Mucosa of gallbladder (tissue), 1 donor: ENCODE data around the gene EMP3. TPM values are rescaled to one million over a fixed set of nuclear protein-coding genes. Genes with fewer than 3 reads are reported as not detected.
"Not testable (repeated sequence)": the region's sequence is repeated elsewhere in the genome, so short reads cannot be mapped to it uniquely, and the experiment has no call there.

Experiments
- DNase-seq: peaks from one replicate; pipeline ENCODE4 v3.0.0-alpha.2; 2020; ENCODE audit warnings: low spot score
- total RNA-seq: library from RNA; stranded (reverse); gene quantifications from one replicate; pipeline ENCODE4 v1.2.1, GENCODE V29; 2021
- donor health status: DM: no; HTN: no; CAD: no.

The EMP3 gene
- total RNA-seq, 1 donor from 2014 or later = 52.4 TPM

DNA sequence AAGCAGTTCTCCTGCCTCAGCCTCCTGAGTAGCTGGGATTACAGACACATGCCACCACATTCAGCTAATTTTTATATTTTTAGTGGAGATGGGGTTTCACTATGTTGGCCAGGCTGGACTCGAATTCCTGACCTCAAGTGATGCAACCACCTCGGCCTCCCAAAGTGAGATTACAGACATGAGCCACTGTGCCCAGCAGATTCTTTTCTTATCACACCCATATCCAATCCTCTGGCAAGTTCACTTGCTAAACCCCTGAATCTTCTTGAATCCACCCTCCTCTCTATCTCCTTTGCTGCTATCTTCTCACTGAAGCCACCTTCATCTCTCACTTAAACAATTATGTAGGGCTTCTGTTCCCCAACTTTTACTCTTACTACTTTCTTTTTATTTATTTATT is 20.8 kb downstream of the EMP3 start:
- DNase-seq = no peak

DNA sequence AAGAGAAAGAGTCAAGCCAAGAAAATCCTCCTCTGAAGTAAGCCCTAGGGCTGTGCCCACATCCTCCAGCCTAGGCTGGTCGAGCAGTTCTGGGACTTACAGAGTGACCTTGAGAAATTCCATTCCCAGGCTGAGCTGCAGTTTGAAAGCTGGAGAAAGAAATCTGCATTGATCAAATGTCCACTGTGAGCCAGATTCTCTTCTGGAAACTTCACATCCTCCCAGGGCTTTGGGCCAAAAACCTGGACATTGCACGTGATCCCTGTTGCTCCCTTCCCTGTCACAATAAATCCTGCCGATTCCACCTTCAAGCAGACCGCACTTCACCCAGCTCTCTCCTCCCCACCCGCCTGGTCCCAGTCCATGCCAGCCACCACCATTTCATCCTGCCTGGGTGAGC is 22.7 kb downstream of the EMP3 start:
- DNase-seq = peak; percentile 59

DNA sequence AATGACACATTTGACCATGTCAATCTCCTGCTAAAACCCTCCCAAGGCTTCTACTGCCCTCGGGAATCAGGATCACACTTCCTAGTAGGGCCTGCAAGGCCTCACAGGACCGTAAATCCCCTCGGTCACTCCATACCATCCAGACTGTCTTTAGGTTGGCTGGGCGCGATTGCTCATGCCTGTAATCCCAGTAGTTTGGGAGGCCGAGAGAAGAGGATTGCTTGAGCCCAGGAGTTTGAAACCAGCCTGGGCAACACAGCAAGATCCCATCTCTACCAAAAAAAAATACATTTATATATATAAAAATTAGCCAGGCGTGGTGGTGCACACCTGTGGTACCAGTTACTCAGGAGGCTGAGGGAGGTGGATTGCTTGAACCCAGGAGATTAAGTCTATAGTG is 23.4 kb downstream of the EMP3 start:
- no peak for DNase-seq

DNA sequence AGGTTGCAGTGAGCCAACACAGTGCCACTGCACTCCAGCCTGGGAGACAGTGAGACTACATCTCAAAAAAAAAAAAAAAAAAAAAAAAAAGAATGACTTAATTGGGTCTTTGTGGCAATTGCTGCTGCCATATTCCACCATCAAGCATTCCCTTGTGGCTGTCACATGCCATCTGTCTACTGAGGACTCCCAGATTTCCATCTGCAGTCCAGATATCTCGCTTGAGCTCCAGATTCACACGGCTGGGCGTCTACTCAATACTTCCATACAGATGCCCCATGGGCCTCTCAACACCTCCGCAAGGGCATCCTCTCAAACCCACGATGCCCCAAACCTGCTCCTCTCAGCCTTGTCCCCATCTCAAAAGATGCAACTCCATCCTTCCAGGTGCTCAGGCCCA is 25.5 kb downstream of the EMP3 start:
- no peak for DNase-seq

DNA sequence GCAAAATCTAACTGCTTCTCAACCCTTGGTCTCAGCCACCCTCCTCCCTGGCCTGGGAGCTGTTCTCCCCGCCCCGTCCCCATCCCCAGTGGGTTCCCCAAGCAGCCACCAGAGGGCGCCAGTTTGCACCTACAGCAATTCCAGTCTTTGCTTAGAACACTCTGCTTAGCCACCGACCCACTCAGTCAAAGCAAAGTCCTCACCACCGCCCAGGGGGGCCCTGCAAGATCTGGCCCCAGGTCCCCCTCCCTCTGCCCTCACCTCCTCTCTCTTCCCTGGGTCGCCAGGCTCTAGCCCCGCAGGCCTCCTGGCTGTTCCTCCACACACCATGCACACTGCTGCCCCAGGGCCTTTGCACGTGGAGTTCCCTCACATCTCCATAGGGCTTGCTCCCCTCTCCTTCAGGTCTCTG is 26.0 kb downstream of the EMP3 start:
- DNase-seq = peak; percentile 65

DNA sequence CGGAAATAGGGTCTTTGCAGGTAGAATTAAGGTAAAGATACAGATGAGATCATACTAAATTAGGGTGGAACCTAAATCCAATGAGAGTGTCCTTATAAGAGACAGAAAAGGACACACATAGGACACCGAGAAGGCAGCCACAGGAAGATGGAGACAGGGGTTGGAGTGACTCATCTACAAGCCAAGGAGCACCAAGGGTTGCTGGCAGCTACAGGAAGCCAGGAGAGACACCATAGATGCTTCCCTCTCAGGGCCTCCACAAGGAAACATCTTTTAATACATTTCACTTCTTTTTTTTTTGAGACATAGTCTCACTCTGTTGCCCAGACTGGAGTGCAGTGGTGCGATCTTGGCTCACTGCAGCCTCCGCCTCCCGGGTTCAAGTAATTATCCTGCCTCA is 28.3 kb downstream of the EMP3 start:
- DNase-seq = no peak

DNA sequence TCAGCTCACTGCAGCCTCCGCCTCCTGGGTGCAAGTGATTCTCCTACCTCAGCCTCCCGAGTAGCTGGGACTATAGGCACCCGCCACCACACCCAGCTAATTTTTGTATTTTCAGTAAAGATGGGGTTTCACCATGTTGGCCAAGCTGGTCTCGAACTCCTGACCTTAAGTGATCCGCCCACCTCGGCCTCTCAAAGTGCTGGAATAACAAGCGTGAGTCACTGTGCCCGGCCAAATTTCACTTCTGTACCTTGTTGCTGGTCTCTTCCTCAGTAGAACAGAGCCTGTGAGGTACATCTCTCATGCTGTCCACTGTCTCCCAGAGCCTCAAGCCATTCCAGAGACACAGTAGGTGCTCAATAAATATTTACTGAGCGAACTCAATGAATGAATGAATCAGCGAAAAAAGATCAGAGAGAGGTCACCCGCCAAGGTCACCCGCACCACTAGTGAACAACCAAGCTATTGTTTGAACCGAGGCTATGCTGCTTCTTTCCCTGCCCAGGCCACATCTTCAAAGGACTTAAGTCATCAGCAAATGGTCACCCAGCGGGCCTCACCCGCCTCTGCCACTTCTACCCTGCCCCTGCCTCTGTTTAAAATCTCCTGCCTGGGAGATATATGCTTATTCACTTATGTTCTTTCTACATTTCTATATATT is 29.1 kb downstream of the EMP3 start:
- peak; percentile 69 for DNase-seq

DNA sequence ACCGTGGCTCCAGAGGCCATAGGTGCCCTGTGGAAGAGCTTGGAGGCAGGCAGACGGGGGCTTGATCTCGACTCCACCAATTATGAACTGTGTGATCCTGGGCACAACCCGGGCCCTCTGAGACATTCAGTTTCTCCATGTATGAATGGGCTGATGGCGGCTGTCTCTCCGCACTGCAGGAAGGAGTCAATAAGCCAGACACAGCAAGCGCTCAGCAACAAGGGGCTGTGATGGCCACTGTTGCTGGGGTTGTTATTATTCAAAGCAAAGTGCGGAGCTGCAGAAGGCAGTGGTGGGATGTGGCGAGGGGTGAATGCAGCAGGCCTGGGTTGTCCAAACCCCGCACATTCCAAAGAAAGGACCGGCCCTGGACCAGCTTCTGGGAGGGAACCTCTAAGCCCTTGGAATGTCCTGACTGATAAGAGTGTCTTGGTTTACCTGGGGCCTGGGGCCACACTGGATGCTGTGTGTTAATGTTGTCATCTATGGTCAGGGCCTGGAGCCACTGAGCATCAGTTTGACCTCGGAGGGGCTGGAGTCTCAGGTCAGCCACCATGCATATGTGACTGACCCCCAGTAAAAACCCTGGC is 30.1 kb downstream of the EMP3 start:
- DNase-seq = no peak

DNA sequence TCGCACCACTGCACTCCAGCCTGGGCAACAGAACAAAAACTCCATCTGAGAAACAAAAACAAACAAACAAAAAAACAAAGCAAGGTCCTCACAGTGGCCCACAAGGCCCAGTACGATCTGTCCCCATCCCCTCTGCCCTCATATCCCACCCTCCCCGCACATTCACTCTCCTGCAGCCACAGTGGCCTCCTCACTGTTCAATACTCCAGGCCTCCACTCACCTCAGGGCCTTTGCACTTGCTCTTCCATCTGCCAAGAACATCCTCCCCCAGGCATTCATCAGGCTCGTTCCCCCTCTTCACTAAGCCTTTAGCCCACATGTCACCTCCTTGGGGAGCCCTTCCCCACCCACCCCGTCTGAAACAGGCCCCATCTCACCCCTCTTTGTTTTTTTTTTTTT is 33.8 kb downstream of the EMP3 start:
- no peak for DNase-seq

DNA sequence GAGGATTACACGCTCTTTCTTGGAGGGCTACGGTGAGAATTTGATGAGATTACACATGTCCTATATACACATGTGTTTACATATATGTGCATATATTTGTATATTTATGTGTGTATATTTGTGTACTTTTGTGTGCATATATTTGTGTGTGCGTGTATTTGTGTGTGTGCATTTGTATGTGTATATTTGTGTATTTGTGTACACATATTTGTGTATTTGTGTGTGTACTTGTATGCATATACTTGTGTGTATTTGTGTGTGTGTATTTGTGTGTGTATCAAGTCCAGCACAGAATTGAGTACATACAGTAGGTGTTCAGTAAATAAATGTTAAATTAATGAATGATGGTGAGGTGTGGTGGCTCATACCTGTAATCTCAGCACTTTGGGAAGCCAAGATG is 36.6 kb downstream of the EMP3 start:
- DNase-seq = no peak

DNA sequence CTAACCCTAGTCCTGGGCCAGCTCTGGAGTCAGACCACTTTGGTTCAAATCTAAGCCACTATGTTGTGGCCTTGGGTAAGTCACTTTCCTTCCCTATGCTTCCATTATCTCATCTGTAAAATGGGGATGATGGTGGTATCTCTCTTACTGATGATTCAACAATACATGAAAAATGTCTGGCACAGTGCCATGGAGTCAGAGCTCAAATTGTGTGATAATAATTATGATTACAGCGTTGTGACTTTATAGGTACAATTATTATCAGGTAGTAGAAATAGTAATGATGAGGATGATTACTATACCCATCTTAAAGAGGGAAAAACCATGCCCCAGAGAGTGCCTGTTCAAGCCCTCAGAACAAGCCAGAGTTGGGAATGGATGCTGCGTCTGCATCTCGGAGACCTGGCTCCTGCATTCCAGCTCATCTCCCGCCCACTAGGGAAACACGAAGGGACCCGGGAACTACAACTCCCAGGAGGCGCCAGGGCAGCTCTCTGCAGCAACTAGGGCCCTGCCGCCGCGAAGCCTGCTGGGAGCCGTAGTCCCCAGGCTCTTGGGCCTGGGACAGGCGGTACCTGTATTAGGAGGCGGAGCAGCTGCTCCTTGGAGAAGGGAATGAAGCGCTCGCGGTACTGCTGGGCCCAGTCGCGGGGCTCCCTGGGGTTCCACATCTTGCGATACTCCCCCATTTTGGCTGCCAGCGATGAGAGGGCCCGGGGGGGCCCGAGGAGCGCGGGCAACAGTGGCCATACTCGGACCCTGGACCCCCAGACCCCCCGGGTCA is 37.6 kb downstream of the EMP3 start:
- DNase-seq = peak; percentile 95

DNA sequence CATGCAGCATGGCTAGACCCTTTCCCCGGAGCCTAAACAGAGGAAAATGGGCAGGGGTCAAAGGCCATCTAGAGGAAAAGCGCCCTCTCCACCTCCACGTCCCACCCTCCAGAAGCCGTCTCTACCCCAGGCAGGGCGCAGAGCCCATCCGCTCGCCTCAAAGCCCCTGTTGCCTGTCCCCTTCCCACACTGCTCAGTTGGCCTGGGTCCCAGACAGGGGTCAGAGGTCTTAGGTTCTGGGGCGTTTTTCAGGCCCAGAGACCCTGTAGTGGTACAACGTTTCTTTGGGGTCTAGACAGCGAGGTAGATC is 38.1 kb downstream of the EMP3 start:
- no peak for DNase-seq

DNA sequence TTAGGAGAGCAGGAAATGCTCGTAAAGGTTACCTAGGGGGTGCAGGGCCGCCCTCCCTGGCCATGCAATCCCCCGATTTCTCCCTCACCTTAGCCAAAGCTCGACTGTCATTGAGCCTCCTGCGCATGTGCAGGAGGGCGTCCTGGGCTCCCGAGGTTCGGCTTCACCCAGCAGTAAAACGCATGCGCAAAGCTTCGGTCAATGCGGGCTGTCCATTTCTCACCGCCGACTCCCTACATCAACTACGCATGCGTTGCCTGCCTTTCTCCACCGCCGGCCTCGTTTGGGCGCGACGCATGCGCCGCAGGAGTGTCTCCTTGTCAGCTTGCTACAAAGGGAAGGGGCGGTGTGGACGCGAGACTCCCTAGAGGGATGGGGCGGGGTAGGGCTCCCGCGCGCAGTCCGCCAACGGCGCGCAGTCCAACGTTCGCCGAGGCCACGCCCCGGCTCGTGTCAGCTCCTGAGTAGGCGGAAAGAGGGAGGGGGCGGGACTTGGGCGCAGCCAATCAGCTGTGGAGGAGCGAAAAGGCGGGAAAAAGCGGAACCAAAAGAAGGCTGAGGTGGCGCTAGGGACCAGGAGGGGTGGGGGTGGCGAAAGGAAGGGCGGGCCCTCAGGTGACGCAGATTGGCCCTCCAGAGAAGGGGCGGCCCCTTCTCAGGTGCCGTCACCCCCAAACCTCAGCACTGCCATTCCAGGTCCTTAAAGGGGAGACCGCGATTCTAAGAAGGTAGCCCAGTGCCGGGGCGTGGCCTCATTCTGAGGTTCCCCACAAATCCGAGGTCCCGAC is 38.7 kb downstream of the EMP3 start, which contains the start of the genes SYNGR4 and TMEM143:
SYNGR4 (plus strand) TSS at position 558 of the 788 bp plus-strand sequence. CDS start 1,476 bp downstream, outside the sequence.
TMEM143 (minus strand) TSS at position 131 of the 788 bp plus-strand sequence; CDS start at position 111, 20 bp downstream.
- peak; percentile 99 for DNase-seq

DNA sequence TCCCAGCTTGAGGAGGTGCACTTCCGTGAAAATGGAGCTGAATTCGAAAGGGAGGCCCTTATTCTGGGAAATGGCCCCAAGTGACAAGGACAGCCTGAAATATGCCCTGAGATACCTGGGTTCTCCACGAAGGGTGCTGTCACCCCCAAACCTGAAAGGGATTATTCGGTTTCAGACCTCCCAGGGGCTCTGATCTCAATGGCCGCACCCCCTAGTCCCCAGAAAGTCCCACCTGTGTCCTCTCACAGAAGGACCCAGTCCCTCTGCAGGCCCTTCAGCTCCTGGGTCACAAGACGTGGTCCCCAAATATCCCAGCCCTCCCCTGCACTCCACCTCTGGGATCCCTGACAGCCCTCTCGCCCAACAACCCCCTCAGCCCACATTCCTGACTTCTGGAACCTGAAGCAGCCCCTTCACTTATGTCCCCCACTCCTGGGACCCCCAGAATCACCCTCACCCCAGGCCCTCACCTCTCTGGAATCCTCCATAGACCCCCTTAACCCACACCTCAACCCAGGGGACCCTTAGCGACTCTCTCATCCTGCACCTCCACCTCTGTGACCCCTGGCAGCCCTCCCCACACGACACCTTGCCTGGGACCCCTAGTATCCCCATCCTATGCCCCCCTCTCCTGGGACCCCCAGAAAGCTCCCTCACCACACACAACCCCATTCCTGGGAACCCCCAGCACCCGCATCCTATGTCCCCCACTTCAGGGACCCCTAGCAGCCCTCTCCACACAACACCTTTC is 39.4 kb downstream of the EMP3 start:
- DNase-seq = no peak

DNA sequence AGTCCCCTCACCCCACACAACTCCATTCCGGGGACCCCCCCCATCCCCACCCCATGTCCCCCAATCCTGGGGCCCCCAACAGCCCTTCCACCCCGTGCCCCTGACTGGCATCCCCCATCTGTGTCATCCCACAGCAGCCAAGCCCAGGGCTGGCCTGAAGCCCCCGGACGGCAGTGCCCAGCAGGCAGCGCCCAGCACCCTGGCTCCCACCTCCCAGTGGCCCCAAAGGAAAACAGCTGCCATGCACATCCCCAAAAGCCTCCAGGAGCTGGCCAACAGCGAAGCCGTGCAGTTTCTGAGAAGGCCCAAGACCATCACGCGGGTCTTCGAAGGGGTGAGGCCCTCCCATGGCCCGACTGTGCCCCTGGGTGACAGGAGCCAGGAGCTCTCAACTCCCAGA is 40.2 kb downstream of the EMP3 start:
- DNase-seq = no peak

DNA sequence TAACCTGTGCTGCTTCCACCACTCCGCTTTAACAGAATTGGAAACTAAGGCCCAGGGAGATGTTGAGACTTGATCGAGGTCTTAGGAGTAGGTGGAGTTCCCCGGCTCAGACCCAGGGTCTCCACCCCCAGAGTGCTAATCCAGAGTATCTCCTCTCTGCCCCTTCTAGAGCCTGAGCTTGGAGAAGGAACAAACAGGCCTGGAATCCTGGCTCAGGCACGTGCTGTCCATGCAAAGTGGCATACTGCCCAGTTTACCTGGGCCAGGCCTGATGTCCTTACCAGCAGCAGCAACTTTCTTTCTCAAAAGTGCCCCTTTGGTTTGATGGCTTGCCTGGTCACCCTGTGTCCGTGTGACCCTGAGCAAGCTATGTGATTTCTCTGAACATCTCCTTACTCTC is 42.5 kb downstream of the EMP3 start:
- peak; percentile 41 for DNase-seq

DNA sequence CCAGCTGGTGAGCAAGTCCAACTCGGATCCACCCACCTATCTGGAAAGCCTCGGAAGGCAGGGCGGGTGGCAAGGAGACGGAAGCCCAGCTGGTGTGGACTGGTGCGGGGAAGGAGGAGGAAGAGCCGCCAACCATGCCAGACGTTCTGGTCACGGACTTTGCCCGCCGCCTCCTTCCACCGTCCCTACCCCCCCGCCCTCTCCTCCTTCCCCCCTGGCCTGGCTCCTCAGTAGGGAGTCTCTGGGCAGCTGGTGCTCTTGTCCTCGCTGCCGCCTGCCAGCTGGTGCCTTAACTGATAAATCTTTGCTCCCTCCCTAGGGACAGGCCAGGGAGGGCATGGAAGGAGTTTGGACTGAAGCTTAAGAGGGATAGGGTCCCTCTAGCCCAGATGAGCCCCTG is 43.6 kb downstream of the EMP3 start:
- DNase-seq = peak; percentile 68

DNA sequence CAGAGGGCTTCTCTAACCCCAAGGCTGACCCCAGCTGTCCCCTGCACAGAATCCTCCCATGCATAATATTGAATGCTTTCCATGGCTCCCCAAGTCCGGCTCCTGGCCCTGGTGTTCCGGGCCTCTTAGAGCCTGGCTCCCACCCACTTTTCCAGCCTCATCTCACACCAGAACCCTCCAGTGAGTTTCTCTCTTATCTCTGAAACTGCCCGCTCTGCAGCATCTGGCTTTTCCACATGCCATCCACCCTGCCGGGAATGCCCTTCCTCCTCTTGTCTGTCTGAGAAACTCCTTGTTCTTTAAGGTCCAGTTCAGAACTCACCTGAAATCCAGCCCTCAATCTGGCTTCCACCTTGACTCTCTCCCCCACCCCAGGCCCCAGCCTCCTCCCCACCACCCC is 45.6 kb downstream of the EMP3 start:
- DNase-seq = no peak

DNA sequence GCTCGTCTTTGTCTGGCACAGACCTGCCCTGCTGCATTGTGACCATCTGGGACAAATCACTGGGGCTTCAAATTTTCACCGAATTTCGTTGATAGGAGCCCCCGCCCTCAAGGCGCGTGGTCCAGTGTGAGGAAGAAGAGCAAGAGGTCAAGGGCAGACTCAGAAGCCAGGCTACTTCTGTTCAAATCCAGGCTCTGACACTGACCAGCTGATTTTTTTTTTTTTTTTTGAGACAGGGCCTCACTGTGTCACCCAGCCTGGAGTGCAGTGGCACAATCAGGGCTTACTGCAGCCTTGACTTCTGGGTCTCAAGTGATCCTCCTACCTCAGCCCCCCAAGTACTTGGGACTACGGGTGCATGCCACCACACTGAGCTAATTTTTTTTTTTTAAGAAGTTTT is 46.0 kb downstream of the EMP3 start:
- DNase-seq = no peak

DNA sequence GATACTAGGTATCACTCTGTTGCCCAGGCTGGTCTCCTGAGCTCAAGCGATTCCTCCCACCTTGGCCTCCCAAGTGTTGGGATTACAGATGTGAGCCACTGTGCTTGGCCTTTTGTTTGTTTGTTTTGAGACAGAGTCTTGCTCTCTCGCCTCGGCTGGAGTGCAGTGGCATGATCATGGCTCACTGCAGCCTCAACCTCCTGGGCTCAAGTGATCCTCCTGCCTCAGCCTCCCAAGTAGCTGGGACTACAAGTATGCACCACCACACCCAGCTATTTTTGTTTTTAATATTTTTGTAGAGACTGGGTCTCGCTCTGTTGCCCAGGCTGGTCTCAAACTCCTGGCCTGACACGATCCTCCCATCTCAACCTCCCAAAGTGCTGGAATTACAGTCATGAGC is 46.4 kb downstream of the EMP3 start:
- not testable (repeated sequence) for DNase-seq

DNA sequence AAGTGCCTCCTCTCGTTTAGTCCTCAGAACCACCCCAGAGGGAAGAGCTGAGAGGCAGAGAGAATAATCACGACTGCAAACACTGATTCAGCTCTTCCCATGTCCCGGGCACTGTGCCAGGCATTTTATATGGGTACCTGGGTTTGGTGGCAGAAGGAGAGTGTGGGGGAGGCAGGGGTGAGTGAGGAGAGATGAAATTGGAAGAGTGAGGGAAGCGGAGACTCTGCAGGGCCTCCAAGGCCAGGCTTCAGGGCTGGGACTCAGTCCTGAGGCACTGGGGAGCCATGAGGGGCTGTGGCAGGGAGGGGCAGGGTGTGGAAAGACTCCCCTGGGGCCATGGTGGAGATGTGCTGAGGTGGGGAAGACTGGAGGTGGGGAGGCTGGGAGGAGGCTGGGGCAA is 47.6 kb downstream of the EMP3 start:
- DNase-seq = no peak

DNA sequence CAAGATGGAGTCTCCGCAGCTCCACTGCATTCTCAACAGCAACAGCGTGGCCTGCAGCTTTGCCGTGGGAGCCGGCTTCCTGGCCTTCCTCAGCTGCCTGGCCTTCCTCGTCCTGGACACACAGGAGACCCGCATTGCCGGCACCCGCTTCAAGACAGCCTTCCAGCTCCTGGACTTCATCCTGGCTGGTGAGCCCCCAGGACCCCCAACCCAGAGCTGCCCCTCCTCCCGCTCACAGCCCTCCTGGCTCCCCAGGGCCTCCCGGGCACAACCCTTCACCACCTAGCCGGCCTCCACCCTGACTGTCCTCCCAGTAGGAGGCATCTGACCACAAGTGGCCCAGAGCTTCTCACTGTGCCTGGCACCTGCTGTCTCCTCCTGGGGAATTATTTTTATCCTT is 48.2 kb downstream of the EMP3 start:
- no peak for DNase-seq
